Effector CD4-positive, alpha-beta T cell (primary cell): ENCODE measurements around the gene HUS1.
"Not testable (repeated sequence)": the region's sequence is repeated elsewhere in the genome, so short reads cannot be mapped to it uniquely, and the experiment has no call there.

Experiments used
- DNase-seq: peaks from one replicate; pipeline ENCODE4 v3.0.0-alpha.2; 2020
- total RNA-seq: gene quantifications from one replicate; lab custom pipeline; 2026; lab: John Stamatoyannopoulos, UW

The HUS1 gene
- total RNA-seq = 30.8 reads per million, percentile 57 among the genes with 10 or more reads in this experiment

DNA sequence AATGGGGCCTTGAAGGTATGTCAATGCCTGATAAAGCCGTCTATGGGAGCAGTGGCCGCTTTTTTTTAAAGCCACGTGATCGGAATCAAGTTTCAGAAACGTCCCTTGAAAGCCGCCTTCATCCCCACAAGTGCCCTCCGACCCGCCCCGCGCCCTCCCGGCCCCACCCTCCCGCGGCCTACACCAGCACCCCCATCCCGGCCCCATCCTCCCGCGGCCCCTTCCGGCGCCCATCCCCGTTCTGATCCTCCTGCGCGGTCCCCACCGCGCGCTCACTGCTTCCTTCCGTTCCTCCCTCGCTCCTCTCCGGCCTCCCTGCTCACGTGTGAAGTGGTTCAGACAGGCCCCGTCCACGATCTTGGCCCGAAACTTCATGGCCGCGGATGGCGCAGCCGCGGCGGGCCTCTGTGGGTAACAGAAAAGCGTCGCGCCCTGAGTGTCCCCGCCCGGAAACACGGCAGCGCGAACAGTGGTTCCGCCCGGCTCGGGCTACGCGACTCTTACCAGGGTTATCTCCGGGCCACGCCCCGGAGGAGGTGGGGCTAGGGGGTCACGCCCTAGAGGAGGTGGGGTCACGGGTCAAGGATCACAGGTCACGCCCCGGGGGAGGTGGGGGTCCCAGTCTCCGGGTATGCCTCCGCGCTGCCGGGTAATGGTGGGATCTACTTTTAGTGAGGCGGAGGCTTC, at the start of gene HUS1:
Gene HUS1, minus strand, starts transcription at position 471 of the 687 bp plus-strand sequence. Its CDS starts 96 bp downstream, at position 375.
- peak; percentile 81 for DNase-seq

GRCh38 chr7:48028938-48029337, 49.5 kb upstream of the HUS1 start, which contains the start of gene SUN3:
Gene SUN3, minus strand, starts transcription at chr7:48029107. Its CDS starts 169 bp downstream, at chr7:48028938.
- DNase-seq = no peak

DNA sequence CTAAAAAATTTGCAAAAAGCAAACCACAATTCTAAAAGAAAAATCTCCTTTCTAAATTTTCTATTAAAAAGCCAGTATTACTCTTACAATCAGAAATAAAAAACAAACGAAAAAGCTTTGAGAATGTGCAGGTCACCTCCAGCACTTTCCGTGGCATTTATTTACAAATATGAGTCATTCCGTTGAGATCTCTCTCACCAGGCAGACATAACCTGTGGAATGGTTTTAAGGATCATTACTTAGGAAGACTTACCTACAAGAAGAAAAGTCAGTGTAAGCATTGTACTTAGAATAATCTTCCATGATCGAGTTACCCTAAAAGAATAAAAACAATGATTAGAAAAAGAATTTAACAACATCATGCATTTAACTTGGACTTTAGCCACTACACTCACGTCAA, 46.2 kb upstream of the HUS1 start:
- DNase-seq = no peak

DNA sequence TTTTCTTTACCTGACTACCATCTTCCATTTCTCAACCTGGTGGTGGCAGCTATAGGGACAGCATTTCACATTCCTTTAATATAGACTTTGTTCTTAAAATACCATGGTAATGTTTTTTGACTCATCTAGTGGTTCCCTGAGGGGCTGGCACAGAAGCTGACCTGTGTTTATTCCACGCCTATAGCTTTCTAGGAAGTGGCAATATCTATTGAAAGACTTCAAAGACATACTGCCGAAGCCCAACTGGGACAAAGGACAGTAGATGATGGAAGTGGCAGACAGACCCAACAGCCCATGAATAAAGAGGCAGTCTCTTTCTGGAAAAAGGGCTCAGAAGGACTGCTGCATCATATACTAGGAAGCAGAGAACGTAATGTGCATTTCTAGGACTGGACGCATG, 38.3 kb upstream of the HUS1 start:
- DNase-seq = no peak

DNA sequence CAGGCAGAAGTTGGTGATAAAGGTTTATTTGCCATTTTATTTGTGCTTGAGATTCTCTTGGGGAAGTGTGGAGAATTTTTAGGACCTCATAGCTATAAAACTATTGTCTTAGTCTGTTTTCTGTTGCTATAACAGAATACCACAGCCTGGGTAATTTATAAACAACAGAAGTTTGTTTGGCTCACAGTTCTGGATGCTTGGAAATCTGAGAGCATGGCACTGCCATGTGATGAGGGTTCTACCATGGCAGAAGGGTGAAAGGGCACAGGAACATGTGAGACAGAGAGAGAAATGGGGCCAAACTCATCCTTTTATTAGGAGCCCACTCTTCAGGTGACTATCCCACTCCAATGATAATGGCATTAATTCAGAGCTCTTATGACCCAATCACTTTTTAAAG, 37.2 kb upstream of the HUS1 start:
- DNase-seq = no peak

DNA sequence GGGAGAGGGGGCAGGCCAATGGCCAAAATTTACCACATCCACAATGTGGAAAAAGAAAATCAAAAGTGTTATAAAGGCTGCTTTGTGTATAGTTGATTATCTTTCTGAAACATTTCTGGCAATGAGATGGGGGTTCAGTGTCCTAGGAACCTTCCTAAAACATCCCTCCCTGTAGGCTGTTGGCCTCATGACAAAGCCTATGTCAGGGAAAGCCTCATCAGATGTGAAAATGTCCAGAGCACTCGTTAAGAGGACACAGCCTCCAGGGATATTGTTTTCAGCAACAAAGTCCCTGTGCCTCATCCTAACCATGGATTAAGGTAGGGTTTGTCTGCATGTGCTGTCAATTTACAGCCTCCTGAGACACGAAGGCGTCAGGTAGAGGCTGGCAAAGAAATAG, 32.5 kb upstream of the HUS1 start:
- DNase-seq = no peak

GRCh38 chr7:48011323-48011722, 31.9 kb upstream of the HUS1 start:
- DNase-seq = no peak

DNA sequence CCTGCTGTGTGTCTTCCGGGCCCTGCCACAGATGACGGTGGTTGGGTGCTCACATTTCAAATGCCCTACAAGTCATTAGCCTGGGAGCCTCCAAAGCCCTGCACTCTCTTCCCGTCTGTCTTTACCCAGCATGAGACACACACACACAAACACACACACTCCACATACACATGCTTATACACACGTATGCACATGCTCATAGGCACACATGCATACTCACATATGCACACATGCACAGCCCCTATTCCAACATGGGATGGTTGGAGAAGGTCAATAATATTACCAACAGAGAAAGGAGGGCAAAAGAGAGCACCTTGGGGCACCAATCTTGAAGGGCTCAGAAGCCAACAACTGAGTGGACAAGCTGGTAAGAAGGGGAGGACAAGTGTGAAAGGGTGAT, 30.5 kb upstream of the HUS1 start:
- DNase-seq = no peak

GRCh38 chr7:48009257-48009656, 29.8 kb upstream of the HUS1 start:
- DNase-seq = no peak

DNA sequence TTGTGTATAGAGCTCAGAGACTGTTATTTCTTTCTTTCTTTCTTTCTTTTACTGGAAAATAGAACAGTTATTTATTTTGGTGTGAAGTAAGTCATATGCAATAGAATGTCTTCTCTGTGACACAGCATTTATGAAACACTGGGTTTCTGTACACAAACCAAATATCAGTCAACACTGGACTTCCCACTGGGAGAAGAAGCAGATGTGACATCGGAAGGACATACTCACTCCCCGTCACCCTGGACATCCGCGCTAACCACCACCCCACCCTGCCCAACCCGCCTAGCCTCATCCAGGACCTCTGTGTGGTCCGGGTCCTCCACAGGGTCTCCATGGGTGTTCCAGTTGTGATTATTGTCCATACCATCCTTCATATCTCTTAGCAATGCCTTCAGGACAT, 27.5 kb upstream of the HUS1 start:
- DNase-seq = no peak

- DNase-seq = no peak
Observed at GRCh38 chr7:48004638-48005037, 25.2 kb upstream of the HUS1 start.

DNA sequence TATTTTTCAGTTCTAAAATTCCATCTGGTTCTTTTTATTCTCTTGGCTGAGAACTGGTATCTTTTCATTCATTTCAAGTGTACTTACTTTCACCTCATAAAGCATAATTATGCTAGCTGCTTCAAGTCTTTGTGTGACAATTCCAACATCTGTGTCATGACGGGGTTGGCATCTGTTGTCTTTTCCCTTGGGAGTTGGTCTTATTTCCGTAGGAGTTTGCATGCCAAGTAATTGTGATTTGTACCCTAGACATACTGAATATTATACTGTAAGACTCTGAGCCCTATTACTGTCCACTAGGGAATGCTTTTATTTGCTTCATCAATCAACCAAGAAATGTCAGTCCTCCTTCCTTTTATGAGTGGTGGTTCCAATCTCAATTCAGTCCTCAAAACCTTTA, 24.6 kb upstream of the HUS1 start:
- no peak for DNase-seq

DNA sequence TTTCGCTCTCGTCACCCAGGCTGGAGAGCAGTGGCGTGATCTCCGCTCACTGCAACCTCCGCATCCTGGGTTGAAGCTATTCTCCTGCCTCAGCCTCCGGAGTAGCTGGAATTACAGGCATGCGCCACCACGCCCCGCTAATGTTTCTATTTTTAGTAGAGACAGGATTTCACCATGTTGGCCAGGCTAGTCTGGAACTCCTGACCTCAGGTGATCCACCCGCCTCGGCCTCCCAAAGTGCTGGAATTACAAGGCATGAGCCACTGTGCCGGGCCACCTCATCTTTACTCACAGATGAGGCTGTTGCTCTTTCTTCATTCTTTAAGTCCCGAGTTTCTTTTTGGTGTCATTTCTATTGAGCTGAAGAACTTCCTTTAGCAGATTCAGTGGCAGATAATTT, 20.7 kb upstream of the HUS1 start:
- not testable (repeated sequence) for DNase-seq

- DNase-seq = no peak
Observed at GRCh38 chr7:47999413-47999812, 20.0 kb upstream of the HUS1 start.

DNA sequence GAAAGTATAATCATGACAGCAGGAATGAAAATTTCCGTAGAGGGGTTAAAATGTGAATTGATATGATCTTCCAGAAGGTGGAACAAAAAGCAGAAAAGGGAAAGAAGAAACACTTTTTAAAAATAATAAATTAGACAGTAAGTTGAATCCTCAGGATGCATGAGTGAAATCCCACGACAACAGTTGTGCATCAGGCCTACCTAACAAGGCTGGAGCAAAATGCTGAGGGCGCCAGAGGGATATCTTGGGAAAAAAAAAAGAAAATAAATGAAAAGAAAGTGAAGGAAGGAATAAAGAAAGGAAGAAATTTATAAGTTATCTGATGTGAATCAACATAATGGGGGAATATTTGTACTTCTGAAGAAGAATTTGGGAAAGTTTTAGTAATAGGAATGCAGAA, 13.0 kb upstream of the HUS1 start:
- DNase-seq = no peak

GRCh38 chr7:47991741-47992311, 12.4 kb upstream of the HUS1 start:
- DNase-seq = peak; percentile 73

GRCh38 chr7:47991270-47991669, 11.9 kb upstream of the HUS1 start:
- DNase-seq = no peak

GRCh38 chr7:47990592-47990991, 11.2 kb upstream of the HUS1 start:
- no peak for DNase-seq

- DNase-seq = not testable (repeated sequence)
Observed at GRCh38 chr7:47989607-47990400, 10.4 kb upstream of the HUS1 start.

DNA sequence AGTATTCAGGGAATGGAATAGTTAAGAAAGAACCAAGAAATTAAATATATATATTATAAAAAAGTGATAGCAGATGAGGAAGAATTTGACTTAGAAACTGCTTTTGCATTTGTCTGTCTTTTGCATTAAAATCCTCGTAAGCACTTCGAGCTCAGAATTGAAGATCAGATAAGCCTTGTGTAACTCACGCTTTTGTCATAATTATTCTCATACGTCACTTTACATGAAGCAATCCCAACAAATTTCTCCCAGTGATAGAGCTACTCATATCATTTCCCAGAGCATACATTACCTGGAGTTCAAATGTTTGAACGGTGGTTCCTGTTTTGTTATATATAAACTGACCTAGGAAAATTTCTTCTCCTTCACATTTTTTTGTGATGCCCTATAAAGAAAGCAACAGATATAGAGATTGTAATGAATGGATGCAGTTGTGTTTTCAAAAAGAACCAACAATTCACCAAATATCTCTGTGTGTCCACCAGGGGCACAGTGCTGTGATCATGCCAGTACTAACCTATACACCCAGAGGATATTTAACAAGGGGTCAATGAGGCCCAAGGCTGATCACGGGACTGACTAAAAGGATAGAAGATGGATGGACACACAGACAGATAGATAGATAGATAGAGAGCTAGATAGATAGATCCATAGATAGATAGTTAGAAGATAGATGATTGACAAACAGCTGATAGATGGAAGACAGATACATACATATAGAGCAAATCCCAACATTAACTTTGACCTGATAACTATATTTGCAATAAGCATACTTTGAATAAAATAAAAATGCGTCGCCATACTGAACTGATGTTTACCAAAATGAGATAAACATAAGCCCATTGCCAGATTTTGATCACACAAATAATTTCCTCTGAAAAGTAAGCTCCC, 9.3 kb upstream of the HUS1 start:
- no peak for DNase-seq

DNA sequence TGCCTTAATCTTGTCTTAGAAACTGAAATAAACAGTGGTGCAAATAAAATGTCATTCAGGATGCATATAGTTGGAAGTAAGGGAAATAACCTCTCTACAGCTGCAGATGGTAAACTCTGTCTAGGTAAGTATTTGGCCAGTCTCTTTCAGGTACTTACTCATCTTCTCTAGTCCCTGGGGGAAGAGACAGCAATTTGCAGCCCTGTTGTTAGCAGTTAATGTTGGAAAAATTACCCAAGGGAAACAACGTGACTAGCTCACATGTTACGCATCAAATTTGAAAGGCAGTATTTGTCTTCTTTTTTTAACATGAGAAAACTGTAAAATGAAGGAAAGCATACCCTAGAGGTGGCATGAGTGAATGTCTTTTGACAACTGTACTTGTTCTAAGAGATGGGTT, 3.2 kb upstream of the HUS1 start:
- DNase-seq = no peak

GRCh38 chr7:47980648-47981047, 1.2 kb upstream of the HUS1 start:
- DNase-seq = not testable (repeated sequence)

DNA sequence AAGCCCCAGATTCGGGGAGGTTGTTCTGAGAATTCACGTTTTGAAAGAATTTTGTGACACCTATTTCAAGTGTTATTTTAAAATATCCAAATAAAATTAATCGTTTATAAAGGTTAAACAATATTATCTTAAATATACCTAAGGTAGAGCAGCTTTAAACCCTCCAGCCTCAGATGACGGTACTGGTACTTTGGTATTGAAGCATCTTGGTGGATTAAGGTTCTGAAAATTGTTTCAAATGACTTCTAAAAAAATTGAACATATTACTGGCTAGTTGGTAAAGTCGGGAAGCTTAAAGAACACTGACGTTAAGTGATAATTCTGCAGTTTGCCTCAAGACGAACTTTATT, 392 bp upstream of the HUS1 start:
- no peak for DNase-seq
